NCI-H748 treated with DMSO at 0.1 percent for 48 hours (cell line): ENCODE data around the gene ROPN1L.
A peak's percentile ranks its signal among the peaks of the same experiment; 100 is the strongest.

Experiments
- DNase-seq: peaks from one replicate; lab custom pipeline; 2025; lab: John Stamatoyannopoulos, UW

Gene ROPN1L

DNA sequence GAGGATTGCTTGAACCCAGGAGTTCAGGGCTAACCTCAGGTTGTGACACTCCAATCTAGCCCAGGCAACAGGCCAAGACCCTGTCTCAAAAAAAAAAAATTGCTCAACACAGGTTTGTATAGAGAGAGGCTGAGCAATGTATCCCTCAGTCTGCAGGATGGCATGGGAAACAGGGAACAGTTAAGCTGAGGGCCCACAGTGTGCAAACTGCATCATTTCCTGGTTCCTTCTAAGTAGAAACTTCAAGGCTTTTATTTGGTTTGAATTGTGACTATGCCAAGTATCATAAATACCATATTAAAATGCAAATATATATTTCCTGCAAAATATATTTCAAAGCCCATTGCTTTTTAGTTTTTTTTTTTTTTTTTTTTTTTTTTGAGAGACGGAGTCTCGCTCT, 13.7 kb upstream of the ROPN1L start:
- DNase-seq, result no peak

DNA sequence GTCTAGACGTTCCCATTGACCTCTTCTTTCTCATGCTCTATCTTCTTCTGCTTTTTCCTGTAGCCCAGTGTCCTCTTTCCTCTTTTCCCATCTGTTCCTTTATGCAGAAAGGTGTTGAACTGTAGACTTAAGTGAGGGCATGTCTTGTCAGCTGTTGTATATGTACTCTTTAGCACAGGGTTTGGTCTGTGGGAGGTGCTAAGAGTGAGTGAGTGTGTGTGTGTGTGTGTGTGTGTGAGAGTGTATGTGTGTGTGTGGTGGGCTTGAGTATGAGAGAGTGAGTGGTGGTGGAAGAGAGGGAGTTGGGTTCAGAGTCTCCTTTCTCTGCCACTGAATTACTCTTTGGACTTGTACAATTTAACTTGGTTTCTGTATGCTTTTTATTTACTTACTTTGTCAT, 10.3 kb upstream of the ROPN1L start:
- no peak for DNase-seq

DNA sequence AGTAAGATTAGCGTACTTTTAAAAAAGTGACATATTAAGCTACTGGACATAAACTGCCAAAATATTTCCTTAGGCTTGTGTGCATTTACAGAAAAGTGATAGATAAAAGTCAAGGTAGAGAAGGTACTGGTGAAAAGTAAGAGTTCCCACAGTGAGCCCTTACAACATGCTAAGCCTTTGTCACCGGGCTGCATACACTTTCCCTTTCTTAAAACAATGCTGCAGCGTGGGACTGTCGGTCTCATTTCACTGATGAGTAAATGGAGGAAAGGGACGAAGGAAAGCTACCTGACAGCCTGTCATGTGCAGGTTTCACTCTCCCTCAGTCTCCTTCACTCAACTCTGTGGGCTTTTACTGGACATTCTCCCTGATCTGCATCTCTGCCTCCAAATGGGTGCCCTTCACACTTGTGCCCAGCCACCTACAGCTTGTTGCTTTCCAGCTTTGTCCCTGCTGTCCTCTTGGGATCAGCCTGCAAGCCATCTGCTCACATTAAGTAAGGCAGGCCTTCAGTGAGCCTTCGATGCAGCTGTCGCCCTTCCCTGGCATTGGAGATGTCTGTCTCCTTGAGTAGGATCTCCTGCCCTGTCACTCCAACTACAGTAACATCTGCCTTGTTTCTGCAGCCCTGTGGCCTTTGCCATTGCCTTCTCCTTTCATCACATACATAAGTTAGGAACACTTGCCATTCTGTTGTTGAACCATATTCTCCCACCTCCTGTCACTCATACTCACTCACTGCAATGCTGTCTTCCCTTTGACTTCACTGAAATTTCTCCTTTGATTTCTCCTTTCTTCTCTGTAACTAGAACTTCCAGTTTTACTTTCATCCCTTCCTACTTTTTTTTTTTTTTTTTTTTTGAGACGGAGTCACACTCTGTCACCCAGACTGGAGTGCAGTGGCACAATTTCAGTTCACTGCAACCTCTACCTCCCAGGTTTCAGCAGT, 9.3 kb upstream of the ROPN1L start:
- no peak for DNase-seq

DNA sequence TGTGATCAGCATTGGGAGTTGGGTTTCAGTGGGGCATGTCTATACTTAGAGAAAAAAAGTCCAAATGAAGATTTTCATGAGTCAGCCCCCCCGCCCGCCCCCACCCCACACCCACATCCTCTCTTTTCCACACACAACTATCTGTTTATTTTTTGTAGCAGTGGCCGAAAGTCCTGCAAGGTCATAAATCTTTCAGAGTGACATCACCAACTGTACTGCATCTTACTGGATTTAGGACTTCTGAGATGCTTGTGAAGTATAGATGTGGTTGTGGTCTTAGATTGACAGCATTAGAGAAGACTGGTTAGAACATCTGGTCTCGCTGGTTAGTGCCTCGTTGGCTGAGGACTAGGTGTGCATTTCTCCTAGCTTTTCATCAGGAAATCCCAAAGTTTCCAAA, 7.3 kb upstream of the ROPN1L start:
- DNase-seq, result no peak

DNA sequence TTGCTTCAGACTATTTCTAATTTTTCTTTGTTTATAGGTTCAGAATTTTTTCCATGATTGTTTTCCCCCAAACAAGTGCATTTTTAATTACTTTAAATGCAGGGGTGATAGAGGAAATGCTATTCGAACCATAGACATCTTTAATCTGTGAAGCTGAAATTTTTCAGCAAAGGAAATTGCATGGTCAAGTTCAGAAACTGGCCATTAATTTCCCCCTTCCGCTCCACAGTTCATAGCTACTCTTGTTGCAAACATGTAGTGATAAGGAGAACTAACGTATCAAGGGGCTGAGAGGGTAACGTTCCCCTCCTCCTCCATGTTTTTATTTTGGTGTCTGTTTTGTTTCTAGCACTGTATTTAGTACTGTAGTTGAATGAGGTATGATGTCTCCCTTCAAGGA, 3.4 kb upstream of the ROPN1L start:
- DNase-seq, result no peak

DNA sequence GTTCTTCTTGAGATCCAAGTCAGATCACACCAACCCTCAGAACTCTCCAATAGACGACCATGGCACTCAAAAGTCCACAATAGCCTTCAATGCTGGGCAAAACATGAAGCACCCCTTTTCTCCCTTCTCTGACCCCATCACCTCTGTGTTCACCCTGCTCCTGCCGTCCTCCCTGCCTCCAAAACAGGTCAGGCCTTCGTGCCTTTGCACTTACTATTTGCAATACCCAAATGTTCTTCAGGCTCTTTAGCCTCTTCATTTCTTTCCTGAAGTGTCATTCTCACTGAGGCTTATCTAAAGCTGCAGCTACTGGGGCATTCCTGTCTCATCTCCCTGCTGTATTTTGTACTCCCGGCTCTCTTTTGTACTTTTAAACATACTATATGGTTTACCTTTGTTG, 2.0 kb upstream of the ROPN1L start:
- no peak for DNase-seq

DNA sequence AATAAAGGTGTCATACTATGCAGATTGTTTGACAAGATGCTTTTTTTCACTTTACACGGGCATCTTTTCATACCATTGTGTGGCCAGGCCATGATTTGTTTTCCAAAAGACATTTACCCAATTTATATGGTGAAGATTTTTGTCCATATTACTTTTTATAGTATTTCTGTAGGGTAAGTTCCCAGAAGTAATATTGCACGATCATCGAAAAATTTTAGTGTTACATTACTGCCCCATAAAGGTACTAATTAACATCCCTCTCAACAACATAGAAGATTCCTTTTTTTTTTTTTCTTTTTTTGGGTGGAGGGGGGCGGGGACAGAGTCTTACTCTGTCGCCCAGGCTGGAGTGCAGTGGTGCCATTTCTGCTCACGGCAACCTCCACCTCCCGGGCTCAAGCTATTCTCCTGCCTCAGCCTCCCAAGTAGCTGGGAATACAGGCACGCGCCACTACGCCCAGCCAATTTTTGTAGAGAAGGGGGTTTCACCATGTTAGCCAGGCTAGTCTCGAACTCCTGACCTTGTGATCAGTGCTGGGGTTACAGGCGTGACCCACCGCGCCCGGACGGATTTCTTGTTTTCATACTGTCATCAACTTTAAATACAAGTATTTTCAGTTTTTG, 1.2 kb upstream of the ROPN1L start:
- DNase-seq, result no peak

DNA sequence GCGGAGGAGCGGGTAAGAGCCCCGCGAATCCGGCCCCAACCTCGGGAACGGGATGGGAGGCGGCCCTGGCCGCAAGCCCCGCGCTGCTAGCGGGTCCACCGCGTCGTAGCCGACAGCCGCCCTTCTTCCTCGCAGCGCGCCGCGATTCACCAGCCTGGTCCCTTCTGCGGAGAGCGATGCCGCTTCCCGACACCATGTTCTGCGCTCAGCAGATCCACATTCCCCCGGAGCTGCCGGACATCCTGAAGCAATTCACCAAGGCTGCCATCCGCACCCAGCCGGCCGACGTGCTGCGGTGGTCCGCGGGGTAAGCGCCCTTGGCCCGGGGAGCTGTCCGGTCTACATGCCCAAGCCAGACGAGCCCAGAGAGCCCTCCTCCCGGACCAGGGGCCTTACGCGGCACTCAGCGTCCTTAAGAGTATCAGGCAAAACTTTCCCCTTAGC, 335 bp downstream of the ROPN1L start:
- DNase-seq, result peak; percentile 55

DNA sequence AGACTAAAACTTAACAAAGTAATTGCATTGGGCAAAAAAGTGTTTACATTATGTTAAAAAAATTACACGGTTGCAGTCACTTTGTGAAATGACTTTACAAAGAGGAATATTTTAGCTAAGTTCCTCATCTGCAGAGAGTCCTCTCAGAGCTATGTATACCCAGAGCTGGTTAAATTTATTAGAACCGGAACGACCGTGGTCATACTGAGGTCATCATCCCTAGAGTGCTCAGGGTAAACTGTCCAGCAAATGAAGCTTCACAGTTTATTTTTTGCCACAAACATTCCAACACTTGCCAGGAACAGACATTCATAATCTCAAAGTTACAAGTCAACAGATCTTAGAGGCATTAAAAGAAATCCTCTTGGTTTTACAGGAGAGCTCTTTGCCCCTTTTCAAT, 897 bp downstream of the ROPN1L start:
- no peak for DNase-seq

DNA sequence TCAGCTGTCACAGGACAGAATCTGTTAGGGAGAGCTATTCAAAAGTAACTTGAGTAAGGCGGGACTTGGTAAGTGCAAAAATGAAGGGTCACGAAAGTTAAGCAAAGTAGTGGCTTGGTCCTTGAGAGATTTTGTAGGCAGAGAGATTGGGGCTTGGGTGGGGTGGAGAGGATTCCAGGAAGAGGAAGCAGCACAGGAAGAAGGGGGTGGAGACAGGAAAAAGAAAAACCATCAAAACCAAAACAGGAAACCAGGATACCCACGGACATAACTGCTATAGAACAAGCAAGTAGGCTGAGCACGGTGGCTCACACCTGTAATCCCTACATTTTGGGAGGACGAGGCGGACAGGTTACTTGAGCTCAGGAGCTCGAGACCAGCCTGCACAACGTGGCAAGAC, 3.7 kb downstream of the ROPN1L start:
- no peak for DNase-seq

DNA sequence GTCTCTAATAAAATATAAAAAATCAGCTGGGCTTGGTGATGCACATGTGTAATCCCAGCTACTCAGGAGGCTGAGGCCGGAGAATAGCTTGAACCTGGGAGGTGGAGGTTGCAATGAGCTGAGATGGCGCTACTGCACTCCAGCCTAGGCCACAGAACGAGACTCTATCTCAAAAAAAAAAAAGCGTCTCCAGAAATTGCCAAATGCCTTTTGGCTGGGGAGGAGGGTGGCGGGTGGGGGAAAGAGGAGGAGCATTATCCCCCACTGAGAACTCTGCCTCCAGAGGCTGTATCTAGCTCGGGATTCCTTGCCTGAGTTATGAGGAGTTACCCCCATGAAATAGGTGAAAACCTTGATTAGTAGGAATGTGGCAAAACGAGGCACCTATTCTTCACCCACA, 4.8 kb downstream of the ROPN1L start:
- no peak for DNase-seq

DNA sequence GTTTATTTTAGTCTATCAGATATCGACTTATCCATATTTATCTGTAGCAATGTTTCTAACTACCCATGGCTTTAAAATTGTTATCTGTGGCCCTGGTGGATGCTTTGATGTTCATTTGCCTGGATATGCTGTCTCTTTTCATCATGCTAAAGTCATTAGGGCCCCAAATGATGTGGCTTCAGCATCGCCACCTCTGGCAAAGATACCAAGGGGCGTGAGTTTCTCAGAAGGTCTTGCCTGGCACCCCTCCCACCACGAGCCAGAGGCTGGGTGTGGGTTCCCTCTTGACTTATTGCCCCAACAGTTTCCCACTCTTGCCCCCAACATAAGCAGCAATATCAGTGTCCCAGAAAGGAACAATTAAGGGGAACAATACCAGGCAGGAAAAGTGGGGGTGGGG, 5.4 kb downstream of the ROPN1L start:
- no peak for DNase-seq

DNA sequence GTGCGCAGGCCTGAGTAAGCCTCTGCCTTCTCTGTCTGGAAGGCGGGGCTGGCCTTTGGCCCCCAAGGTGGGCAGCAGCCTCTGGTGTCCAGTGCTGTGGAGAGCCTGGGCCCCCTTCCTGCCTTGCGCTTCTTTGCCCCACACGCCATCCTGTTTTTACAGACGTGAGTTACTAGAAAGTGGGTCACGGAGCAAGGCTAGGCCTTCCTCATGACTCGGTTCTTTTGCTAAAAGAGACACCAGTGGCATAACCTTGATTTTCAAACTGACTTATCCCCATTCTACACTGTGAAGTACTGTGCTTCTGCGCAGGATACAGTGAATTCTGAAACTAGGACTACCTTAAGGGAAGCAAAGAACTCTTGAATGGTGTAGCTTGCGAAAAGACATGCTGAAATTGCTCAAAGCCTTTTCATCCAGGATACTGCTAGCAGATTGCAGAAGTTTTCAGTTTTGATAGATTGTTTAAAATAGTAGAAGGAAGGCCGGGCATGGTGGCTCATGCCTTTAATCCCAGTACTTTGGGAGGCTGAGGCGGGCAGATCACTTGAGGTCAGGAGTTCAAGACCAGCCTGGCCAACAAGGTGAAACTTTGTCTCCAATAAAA, 7.2 kb downstream of the ROPN1L start:
- DNase-seq, result no peak

DNA sequence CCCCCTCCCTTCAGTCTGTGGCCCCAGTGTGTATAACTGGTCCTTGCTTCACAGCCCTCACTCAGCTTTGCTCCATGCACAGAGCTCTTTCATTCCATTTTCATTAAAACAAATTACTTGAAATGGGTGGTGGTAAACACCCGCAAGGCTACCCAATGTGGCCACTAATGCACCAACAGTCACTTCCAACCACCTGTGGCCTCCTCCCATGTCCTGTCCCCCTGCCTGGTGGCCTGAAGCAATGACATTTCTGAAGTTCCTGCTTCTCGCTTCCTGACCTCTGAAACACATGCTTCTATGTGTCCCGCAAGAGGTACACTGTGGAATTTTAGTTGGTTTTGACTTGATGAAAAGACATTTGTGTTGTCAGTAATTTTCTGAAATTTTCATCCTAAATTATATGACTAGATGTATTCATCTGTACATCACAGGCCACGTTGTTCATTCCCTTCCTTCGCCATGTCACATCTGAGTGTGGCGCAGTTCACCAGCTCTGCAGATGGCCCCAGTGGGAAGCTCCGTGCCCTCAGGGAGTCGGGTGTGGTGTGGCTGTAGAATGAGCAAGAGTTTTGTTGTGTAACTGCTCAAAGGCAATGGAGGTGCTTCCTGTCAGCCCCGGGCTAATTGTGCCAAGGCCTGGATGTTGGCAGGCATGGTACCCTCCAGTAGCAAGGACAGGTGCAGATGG, 9.6 kb downstream of the ROPN1L start:
- DNase-seq, result no peak

DNA sequence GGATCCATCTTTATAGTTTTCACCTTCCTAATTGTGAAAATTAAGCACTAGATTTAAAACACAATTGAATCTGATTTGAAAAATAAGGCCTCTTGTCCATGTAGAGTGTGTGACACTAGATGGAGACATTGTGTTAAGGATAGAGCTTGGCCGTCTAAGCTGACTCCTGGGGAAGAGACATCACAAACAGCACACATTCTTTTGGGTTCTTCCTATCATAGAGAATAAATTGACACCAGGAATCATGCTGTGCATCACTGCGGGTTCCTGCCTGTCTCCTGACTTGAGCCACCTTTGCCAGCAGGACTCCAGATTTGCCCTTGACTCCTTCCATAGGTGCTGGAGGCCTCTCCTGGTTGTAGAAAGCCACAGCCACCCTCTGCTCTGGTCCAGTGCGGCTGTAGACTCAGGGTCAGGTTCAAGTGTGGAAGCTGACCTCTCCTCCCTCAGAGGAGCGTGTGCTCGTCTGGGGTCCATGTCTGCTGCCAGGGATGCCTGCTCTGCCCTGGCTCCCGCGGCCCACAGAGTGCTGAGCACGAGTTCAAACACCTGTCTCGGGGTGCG, 11.2 kb downstream of the ROPN1L start:
- peak; percentile 85 for DNase-seq

DNA sequence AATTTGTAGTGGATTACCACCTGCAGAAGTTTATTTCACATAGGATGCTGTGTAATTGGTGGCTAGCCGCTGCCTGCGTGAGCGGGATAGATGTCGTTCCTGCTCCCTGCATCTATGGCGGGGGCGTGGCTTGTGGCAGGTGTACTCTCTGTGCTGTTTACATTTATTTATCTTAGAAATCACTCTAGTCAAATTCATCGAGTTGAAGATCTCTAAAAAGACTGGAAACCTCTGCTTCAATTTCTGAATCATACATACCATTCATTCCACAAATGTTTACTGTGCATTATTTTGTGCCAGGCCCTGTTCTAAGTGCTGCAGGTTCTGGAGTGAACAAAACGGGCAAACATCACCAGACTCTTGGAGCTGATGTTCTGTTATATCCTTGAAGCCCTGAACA, 11.9 kb downstream of the ROPN1L start:
- DNase-seq, result no peak

DNA sequence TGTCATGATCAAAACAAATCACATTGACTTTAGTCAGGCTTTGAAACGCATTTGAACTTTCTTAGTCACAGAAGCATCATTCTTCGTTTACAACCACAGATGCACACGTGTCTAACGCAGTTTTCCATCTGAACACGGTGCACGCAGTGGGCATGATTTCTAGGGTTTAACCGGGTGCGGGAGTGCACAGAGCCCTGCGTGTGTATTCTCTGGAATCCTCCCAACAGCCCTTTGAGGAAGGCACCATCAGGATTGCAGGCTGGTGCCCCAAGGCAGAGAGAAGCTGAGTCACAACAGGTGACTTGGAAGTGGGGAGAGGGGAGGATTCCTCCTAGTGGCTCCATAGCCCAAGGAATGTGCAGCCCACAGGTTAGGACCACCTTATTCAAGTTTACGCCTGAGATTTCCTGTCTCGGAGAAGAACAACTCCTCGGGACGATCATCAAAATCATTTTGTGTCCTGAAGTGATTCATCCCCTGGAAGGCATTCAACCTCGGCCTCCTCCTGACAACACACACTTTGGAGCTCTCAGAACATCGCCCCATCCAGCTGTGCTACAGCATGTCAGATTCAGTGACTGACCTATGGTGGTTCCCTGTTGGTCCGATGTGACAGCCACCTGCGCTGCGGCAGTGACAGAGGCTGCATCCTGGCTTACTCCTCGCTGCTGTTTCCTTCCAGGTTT, 13.1 kb downstream of the ROPN1L start:
- no peak for DNase-seq

DNA sequence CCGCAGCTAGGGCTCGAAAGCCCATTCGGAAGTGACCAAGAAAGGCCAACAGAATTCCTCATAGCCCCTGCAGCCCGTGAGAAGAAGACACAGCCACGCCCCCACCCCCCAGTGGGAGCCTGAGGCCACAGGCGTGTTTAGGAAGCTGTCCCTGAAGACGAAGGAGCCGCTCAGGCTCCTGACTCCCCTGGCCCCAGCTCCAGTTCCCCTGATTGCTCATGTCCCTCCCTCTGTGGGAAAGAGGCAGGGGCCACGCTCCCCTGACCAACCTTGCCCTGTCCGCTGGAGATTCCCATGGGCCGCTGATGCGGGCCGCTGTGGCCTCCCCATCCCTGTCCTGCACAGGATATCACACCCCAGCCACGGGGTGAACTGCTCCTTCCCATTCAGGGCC, 13.6 kb downstream of the ROPN1L start:
- no peak for DNase-seq

DNA sequence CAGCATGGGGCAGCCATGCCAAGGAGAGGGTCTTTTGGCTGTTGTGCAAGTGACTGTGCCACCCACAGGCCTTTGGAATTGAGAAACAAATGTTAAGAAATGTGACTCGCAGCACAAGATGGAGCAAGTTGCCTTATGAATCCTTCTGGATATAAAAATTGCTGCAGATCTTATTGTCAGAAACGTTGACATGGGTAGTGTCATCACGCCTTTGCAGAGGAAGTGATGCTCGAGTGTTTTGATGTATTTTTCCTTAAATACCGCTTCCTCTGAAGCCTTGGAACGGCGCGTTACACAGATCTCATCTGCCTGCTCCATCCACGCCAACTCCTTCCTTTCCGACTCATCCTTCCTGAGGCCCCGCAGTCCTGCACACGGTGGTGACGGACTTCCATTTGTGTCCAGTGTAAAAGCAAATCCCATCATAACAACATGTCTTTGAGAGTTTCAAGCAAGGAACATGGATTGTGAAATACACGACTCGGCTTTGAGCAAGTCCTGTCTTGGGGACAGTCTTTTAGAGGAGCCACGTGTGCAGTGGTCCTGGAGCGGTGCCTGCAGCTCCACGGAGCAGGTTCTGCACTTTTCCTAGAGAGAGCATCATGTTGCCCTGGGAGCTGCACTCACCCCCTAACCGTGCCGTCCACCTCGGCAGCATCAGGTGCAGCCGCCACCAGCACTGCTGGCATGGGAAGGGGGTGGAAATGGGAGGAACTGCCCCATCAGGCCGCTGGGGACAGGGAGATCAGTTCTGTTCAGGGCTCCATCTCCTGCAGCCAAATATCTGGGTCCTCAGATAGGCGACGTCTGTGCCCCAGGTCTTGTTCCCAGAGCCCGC, 15.1 kb downstream of the ROPN1L start:
- no peak for DNase-seq

DNA sequence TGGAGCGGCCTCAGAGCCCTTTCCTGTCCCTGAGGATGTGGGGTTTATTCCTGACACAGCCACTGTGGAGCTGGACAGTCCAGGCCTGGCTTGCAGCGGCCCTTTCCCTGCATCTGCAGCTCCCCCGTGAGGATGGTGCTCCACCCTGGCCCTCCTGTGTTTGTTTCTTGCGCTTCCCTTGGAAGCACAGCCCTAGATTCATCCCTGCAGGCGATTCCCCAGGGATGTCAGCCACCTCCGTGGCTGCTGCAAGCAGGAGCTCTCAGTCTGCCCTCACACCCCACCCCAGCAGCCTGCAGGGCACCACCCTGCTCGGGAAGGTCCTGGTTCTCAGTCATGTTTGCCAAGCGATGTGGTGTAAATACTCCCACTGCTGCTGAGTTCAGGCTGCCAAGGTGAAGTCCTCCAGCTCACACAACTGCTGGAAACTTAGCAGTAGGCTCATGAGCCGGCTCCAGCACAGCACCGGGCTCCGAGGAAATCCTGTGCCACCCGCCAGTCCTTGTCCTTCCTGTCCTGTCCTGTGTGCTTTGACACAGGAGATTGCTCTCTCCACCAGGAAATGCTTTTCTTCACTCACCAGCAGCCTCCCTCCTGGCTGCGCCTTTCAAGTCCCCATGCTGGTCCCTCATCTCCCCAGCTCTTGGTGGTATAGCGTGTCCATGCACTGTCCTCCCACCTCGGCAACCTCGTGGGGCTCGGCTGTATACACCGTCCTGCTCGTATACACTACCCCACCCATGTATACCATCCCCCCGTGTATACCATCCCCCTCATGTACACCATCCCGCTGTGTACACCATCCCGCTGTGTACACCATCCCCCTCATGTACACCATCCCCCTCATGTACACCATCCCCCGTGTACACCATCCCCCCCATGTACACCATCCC, 16.2 kb downstream of the ROPN1L start:
- no peak for DNase-seq
